GM19043 (cell line): Measurements from ENCODE around the gene NR1H4.
"Not testable (repeated sequence)": the region's sequence is repeated elsewhere in the genome, so short reads cannot be mapped to it uniquely, and the experiment has no call there.

ENCODE experiments used
- ATAC-seq: cut with Tn5 transposase; IDR thresholded peaks from one replicate; pipeline ENCODE4 v1.9.1; 2021; ENCODE audit warnings: low read depth; ENCODE audit not compliant: unreplicated experiment

The NR1H4 gene

DNA sequence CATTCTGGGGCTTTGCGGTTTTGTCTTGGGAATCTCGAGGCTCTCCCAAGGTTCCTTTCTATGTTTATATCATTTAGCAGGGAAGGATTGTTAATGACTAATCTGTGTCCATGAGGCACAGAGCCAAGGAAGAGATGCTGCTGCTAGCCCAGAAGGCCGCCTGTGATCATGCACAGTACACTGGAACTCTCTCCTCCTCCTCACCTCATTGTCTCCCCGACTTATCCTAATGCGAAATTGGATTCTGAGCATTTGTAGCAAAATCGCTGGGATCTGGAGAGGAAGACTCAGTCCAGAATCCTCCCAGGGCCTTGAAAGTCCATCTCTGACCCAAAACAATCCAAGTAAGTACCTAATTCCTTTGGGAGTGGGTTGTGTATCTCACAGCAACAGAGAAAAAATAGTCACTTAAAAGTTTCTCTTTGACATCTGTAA is at the start of gene NR1H4:
Gene NR1H4, plus strand, starts transcription at position 151 of the 435 bp plus-strand sequence. CDS start 19,458 bp downstream, outside the sequence.
- ATAC-seq: no peak

- ATAC-seq: no peak
Measured at GRCh38 chr12:100426145-100426544, 47.5 kb upstream of the NR1H4 start.

- no peak for ATAC-seq
Measured at GRCh38 chr12:100427078-100427477, 46.6 kb upstream of the NR1H4 start.

GRCh38 chr12:100430251-100430650 is 43.4 kb upstream of the NR1H4 start:
- ATAC-seq: not testable (repeated sequence)

DNA sequence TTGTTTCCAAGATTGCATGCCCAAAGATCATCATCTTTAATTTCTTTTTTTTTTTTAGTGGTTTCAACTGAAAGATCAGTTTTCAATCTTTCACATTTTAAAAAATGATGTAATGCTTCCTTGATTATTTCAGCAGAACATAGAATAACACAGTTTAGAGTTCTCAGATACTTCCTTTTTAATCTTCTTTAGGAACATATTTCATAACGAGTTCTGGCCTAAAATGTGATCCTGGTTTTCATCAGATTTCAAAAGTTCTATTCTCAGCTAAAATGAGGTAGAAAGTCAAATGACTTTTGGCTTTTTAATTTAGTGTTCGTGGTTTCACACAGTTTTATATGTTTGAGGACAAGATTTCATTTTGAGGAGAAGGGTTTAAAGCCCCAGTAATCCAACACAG is 40.0 kb upstream of the NR1H4 start:
- ATAC-seq: no peak

DNA sequence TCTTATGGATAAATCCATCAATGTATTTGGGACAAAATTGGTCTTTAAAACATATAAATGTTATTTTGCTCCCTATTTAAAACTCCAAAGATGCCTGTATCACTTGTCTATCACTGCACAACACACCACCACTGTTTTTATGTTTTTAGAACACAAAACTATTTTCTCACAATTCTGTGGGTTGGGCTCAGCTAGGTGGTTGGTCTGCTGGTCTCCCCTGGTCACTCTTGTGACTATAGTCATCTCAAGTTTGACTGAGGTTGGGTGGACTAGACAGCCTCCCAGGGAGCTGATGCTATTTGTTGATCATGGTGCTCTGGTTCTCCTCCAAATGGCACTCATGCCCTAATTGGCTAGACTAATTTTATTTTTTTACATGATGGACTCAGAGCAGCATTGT is 39.5 kb upstream of the NR1H4 start:
- ATAC-seq: no peak

GRCh38 chr12:100435957-100436356 is 37.7 kb upstream of the NR1H4 start:
- ATAC-seq: no peak

GRCh38 chr12:100437038-100437841 is 36.4 kb upstream of the NR1H4 start:
- no peak for ATAC-seq

GRCh38 chr12:100439797-100440196 is 33.9 kb upstream of the NR1H4 start:
- no peak for ATAC-seq

DNA sequence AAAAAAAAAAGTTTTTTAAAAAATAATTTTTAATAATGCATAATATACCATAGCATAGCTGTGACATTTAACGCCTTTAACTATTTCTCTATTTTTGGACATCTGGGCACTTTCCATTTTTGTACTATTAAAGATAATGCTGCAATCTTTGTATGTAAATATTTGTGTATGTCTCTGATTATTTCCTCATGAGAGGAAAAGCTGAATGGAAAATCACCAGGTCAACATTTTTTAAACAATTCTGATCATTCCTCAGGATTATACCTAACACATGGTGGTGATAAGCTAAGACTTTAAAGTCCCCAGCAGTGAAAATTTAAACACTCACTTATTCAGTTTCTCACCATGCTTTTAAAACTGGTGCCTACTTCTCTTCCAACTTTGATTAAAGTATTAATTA is 31.3 kb upstream of the NR1H4 start:
- ATAC-seq: no peak

GRCh38 chr12:100443434-100443833 is 30.2 kb upstream of the NR1H4 start:
- no peak for ATAC-seq

DNA sequence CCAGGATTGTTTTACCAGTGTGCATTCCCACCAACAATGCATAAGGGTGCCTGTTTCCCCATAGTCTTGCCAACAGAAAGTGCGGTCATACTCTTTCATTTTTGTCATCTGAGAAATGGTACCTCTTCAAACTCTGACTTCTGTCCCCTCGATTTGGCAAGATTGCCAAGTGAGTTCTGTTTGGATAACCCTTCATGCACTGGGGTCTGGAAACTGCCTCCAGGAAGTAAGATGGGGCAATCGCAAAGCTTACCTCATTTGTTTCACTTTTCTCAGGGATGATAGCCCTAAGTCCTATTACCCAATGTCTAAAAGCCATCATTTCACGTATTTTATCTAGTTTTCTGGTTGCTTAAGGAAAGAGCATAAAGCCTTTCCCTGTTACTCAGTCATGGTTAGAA is 28.6 kb upstream of the NR1H4 start:
- ATAC-seq: no peak

DNA sequence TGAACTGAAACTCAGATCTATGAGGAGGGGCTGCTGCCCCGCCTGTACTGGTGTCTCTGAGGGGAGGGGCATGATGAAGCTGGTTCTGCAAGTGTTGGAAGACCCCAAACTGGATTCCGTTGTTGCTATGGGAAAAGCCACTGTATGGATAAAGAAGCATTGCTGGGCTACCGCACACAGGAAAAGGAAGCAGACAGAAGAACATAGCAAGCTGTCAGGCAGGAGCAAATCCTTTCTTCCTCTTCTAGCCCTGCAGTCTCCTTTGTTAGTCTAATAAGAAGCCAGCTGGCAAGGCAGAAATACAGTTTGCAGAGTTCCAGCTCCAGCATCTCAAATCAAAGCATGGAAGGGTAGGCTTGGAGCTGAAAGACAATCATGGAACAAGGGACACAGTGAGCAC is 26.3 kb upstream of the NR1H4 start:
- no peak for ATAC-seq

- ATAC-seq: no peak
Measured at GRCh38 chr12:100448656-100449055, 25.0 kb upstream of the NR1H4 start.

- no peak for ATAC-seq
Measured at GRCh38 chr12:100450735-100451134, 22.9 kb upstream of the NR1H4 start.

GRCh38 chr12:100453951-100454350 is 19.7 kb upstream of the NR1H4 start:
- ATAC-seq: no peak

- ATAC-seq: no peak
Measured at GRCh38 chr12:100455896-100456295, 17.8 kb upstream of the NR1H4 start.

DNA sequence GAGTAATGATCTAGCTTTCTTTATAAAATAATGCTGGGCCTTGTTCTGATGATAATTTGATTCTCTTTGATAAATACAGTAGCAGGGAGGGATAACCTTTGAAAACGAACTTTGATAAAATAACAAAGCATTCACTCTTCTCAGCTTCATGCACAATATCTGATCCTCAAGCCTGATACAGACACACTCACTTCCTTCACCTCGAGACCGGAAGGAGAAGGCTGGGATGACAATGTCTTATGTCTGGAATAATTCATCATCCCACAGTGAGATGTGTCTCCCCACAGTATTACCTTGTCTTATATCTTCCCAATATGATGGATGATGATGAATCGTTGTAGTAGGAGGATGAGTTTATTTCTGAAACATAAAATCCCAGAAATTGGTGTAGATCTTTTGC is 15.5 kb upstream of the NR1H4 start:
- no peak for ATAC-seq

GRCh38 chr12:100460702-100461101 is 13.0 kb upstream of the NR1H4 start:
- no peak for ATAC-seq

GRCh38 chr12:100461330-100461973 is 12.2 kb upstream of the NR1H4 start:
- no peak for ATAC-seq

DNA sequence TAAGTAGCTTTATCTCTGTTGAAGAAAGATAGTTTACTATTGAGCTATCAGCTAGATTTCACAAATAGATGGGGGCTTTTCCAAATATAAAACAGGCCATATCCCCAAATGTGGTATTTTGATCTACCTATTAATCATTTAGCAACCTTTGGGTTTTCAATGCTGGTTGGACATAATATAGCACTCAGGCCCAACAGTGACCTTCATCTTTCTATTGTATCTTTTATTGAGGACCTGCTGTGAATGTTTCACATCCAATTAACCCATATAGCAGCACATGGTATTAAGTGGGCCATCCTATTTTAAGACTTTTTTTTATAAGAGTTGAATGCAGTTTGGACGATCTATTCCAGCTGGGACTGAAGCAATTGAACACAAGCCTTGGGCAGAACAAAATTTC is 10.0 kb upstream of the NR1H4 start:
- ATAC-seq: no peak

DNA sequence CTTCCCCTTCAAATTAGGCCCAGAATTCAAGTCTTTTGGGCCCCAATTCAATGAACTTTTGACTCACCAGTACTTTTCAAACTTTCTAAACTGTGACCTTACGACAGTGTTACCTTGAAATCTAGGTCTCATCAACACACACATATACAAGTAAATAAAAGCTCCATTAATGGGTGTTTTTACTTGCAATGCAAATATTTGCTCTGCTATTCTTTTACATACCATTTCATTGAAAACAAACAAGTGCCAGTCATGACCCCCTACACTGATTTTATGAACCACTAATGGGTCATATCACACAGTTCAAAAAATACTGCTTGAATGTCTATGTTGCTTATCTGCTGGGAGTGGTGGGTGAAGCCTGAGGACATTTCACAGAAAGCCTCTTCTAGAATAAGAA is 9.1 kb upstream of the NR1H4 start:
- ATAC-seq: no peak
